HUES6 (cell line): ENCODE data around the gene FAM185A.
"Not testable (repeated sequence)": the region's sequence is repeated elsewhere in the genome, so short reads cannot be mapped to it uniquely, and the experiment has no call there.

Source experiments
- H3K27ac ChIP-seq: 2 replicates; pipeline ENCODE4 v1.7.0; 2013; ENCODE audit warnings: low read depth, mild to moderate bottlenecking, low read length, inconsistent platforms
- H3K27me3 ChIP-seq: 2 replicates; pipeline ENCODE4 v1.6.1; 2013; ENCODE audit warnings: low read length; ENCODE audit not compliant: control insufficient read depth, insufficient read depth
- H3K36me3 ChIP-seq: 2 replicates; pipeline ENCODE4 v1.6.1; 2013; ENCODE audit warnings: low read length; ENCODE audit not compliant: control insufficient read depth, insufficient read depth
- H3K4me1 ChIP-seq: 2 replicates; pipeline ENCODE4 v1.6.1; 2013; ENCODE audit warnings: low read length; ENCODE audit not compliant: control insufficient read depth, insufficient read depth
- H3K4me3 ChIP-seq: 2 replicates; pipeline ENCODE4 v1.5.1; 2013; ENCODE audit warnings: low read depth, low read length
- H3K9ac ChIP-seq: one replicate; pipeline ENCODE4 v1.6.1; 2013; ENCODE audit warnings: mild to moderate bottlenecking, low read length
- H3K9me3 ChIP-seq: 2 replicates; pipeline ENCODE4 v1.6.1; 2013; ENCODE audit warnings: low read depth, low read length; ENCODE audit not compliant: control insufficient read depth, insufficient read depth

The FAM185A gene

GRCh38 chr7:102788770-102789169 lies 40.0 kb downstream of the FAM185A start:
- not testable (repeated sequence) for H3K4me1 ChIP-seq, H3K27me3 ChIP-seq, H3K36me3 ChIP-seq, H3K9me3 ChIP-seq, H3K4me3 ChIP-seq, H3K9ac ChIP-seq, H3K27ac ChIP-seq

- not testable (repeated sequence) for H3K27me3 ChIP-seq, H3K36me3 ChIP-seq, H3K4me3 ChIP-seq, H3K9me3 ChIP-seq, H3K9ac ChIP-seq, H3K27ac ChIP-seq, H3K4me1 ChIP-seq
These were observed 41.7 kb downstream of the FAM185A start for GRCh38 chr7:102790364-102791100.

GRCh38 chr7:102791367-102791766 lies 42.6 kb downstream of the FAM185A start:
- not testable (repeated sequence) for H3K4me1 ChIP-seq, H3K9me3 ChIP-seq, H3K36me3 ChIP-seq, H3K27ac ChIP-seq, H3K9ac ChIP-seq, H3K27me3 ChIP-seq, H3K4me3 ChIP-seq

GRCh38 chr7:102791831-102792230 lies 43.0 kb downstream of the FAM185A start:
- not testable (repeated sequence) for H3K36me3 ChIP-seq, H3K9ac ChIP-seq, H3K9me3 ChIP-seq, H3K27ac ChIP-seq, H3K4me1 ChIP-seq, H3K4me3 ChIP-seq, H3K27me3 ChIP-seq

DNA sequence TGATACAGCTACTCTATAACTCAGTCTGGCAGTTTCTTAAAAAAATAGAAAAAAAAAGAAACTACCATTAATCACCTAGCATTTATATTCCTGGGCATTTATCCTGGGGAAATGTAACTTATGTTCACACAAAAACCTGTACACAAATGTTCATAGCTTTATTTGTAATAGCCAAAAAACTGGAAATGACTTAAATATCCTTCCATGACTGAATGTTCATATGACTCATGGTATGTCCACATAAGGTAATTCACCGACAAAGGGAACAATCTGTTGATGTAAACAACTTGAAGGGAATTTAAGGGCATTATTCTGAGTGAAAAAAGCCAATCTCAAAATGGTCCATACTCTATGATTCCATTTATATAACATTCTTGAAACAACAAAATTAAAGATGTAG lies 45.8 kb downstream of the FAM185A start:
- not testable (repeated sequence) for H3K27ac ChIP-seq, H3K9ac ChIP-seq, H3K9me3 ChIP-seq, H3K27me3 ChIP-seq, H3K36me3 ChIP-seq, H3K4me3 ChIP-seq, H3K4me1 ChIP-seq

- H3K9ac ChIP-seq, H3K4me3 ChIP-seq, H3K27me3 ChIP-seq, H3K27ac ChIP-seq, H3K4me1 ChIP-seq, H3K36me3 ChIP-seq, H3K9me3 ChIP-seq: not testable (repeated sequence)
These were observed 47.3 kb downstream of the FAM185A start for GRCh38 chr7:102795987-102796595.

DNA sequence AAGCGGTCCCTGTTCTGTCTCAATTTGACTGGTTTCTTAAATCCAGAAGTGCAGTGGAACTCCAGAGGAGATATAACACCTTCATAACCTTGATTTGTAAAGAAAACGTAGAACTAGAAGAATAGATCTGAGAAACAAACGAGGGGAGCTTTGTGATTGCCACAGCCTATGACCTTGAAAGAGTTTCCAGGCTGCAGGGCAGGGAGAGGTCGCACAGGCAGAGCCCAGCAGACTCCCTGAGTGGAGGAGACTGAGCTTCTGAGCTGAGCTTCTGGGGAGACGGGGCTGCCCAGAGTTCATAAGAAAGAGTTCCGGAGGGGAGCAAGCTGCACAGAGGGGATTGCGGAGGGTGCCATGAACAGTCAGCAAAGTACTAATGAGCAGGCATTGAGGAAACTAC lies 57.8 kb downstream of the FAM185A start:
- Histone ChIP-seq H3K9ac (no peak overlapping the region), H3K4me3 (no peak overlapping the region), H3K27ac (no peak overlapping the region), H3K36me3 (peaks cover 9% of the 10 kb centered on the region; the same call in 1 of the 2 replicates), H3K9me3 (peaks cover 4% of the 10 kb centered on the region; the same call in 1 of the 2 replicates), H3K4me1 (no peaks in the 10 kb centered on the region), H3K27me3 (no peaks in the 10 kb centered on the region)

DNA sequence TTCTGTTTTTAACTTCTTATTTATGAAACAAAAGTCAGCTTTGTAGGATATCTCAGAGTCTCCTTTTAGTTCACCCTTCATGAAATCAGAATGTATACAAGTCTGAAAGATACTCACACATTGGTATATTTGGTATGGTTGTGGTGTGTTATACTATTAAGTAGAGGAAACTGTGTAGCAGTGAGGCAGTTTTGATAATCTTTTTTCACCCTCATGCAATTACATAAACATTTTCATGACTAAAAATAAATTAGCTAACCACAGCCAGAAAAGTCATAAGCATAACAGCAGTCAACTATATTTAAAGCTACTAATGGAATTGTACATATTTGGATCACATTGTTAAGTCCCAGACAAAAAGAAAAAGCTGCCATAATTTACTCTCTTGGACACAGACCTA lies 62.1 kb downstream of the FAM185A start:
- Histone ChIP-seq H3K36me3 (peaks cover 9% of the 10 kb centered on the region; the same call in 1 of the 2 replicates), H3K9ac (no peak overlapping the region), H3K9me3 (no peaks in the 10 kb centered on the region), H3K4me3 (no peak overlapping the region), H3K27me3 (no peaks in the 10 kb centered on the region), H3K27ac (no peak overlapping the region), H3K4me1 (peaks cover 7% of the 10 kb centered on the region; the same call in 1 of the 2 replicates)

- H3K4me1 ChIP-seq, result peaks cover 7% of the 10 kb centered on the region; the same call in 1 of the 2 replicates
- H3K27ac ChIP-seq, result no peak overlapping the region
- H3K9ac ChIP-seq, result no peak overlapping the region
- no peaks in the 10 kb centered on the region for H3K27me3 ChIP-seq
- peaks cover 9% of the 10 kb centered on the region; the same call in 1 of the 2 replicates for H3K36me3 ChIP-seq
- H3K9me3 ChIP-seq, result no peaks in the 10 kb centered on the region
- no peak overlapping the region for H3K4me3 ChIP-seq
These were observed 63.3 kb downstream of the FAM185A start for GRCh38 chr7:102811942-102812678.

GRCh38 chr7:102813191-102814024 lies 64.6 kb downstream of the FAM185A start:
- H3K4me3 ChIP-seq, result no peak overlapping the region
- no peaks in the 10 kb centered on the region for H3K9me3 ChIP-seq
- H3K4me1 ChIP-seq, result peaks cover 7% of the 10 kb centered on the region; the same call in 1 of the 2 replicates
- H3K27ac ChIP-seq, result no peak overlapping the region
- no peak overlapping the region for H3K9ac ChIP-seq
- H3K27me3 ChIP-seq, result no peaks in the 10 kb centered on the region
- peaks cover 6% of the 10 kb centered on the region; the same call in 1 of the 2 replicates for H3K36me3 ChIP-seq
